GM19240 (cell line): ENCODE measurements around the gene EHD2.
"Not testable (repeated sequence)": the region's sequence is repeated elsewhere in the genome, so short reads cannot be mapped to it uniquely, and the experiment has no call there.

Experiments
- DNase-seq: peaks from one replicate; pipeline ENCODE4 v3.0.0; 2011; ENCODE audit warnings: low spot score; ENCODE audit not compliant: insufficient read length

EHD2 gene, protein sequence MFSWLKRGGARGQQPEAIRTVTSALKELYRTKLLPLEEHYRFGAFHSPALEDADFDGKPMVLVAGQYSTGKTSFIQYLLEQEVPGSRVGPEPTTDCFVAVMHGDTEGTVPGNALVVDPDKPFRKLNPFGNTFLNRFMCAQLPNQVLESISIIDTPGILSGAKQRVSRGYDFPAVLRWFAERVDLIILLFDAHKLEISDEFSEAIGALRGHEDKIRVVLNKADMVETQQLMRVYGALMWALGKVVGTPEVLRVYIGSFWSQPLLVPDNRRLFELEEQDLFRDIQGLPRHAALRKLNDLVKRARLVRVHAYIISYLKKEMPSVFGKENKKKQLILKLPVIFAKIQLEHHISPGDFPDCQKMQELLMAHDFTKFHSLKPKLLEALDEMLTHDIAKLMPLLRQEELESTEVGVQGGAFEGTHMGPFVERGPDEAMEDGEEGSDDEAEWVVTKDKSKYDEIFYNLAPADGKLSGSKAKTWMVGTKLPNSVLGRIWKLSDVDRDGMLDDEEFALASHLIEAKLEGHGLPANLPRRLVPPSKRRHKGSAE

GRCh38 chr19:47713046-47714021, at the start of gene EHD2:
Gene EHD2 (plus strand): TSS chr19:47713422. CDS start chr19:47716613, 3,191 bp downstream.
- no peak for DNase-seq

DNA sequence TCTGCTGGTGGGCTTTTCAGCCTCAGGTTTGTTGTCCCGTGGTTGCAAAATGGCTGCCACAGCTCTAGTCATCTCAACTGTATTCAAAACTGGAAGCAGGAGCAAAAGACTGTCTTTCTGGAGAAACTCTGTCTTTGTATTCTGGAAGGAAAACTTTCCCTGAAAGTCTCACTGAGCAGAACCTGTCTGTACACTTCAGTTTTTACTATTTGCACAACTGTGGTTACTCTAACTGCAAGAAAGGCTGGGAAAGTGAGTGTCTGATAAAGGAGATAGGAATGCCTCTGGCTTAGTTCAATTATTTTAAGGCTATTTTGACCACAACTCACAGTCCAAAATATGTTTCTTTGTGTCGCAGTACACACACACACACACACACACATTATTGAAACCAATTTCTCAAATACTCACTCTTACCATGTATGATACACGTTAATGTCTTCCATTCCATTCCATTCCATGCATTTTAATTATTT, 49.7 kb upstream of the EHD2 start:
- no peak for DNase-seq

- DNase-seq = no peak
These were observed 49.1 kb upstream of the EHD2 start for GRCh38 chr19:47663911-47664771.

DNA sequence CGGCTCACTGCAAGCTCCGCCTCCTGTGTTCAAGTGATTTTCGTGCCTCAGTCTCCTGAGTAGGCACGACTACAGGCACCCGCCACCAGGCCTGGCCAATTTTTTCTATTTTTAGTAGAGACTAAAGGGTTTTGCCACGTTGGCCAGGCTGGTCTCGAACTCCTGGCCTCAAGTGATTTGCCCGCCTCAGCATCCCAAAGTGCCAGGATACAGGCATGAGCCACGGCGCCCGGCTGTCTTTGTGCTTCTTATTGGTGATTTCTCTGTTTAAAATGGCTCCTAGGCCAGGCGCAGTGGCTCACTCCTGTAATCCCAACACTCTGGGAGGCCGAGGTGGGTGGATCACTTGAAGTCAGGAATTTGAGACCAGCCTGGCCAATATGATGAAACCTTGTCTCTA, 44.7 kb upstream of the EHD2 start:
- not testable (repeated sequence) for DNase-seq

GRCh38 chr19:47670736-47671135, 42.5 kb upstream of the EHD2 start:
- no peak for DNase-seq

GRCh38 chr19:47671499-47671898, 41.7 kb upstream of the EHD2 start:
- DNase-seq = no peak

DNA sequence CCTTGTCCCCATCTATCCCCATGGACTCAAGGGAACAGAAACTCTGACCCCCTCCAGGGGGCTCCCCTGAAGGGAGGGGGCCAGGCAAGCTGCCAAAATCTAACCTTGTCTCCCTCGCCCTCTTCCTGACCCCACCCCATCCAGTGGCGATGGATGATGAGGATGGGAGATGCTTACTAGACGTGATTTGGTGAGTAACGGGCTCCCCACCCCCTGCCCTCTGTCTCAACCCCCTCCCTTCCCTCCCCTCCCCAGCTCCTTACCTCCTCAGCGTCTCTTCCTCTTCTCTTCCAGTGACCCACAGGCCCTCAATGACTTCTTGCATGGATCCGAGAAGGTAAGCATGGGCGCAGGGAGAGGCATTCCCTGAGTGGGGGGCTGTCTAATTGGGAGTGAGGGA, 39.8 kb upstream of the EHD2 start:
- no peak for DNase-seq

DNA sequence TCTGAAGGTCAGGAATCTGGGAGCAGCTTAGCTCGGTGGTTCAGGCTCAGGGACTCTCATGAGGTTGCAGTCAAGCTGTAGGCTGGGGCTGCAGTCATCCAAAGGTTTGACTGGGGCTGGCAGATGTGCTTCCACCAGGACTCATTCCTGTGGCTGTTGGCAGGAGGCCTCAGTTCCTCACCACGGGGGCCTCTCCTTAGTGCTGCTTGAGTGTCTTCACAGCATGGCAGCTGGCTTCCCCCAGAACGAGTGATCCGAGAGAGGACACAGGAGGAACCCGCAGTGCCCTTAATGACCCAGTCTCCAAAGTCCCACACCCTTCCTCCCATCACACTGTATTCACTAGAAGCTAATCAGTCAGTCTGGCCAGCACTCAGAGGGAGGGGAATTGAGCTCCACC, 38.7 kb upstream of the EHD2 start:
- DNase-seq = no peak

- no peak for DNase-seq
These were observed 38.0 kb upstream of the EHD2 start for GRCh38 chr19:47675271-47675670.

GRCh38 chr19:47675859-47676258, 37.4 kb upstream of the EHD2 start:
- no peak for DNase-seq

DNA sequence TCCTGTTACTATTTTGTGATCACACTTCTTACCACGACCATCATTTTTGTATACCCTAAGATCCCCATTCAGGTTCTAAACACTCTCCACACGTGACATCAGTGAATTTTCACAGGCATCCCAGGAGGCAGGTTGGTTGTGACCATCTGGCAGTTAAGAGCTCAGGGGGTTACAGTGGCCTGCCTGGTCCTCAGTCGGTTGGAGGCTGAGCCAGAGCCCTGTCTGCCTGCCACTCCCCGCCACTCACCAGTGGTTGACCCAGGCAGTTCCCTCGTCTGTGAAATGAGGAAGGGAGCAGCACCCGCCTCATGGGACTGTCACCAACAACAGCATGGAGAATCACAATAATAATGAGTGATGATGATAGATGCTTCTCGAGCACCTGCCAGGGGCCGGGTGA, 36.4 kb upstream of the EHD2 start:
- DNase-seq = no peak

- DNase-seq = no peak
These were observed 33.8 kb upstream of the EHD2 start for GRCh38 chr19:47679251-47679900.

GRCh38 chr19:47679922-47680857, 33.0 kb upstream of the EHD2 start:
- no peak for DNase-seq

- DNase-seq = no peak
These were observed 32.3 kb upstream of the EHD2 start for GRCh38 chr19:47680858-47681332.

GRCh38 chr19:47681388-47681787, 31.8 kb upstream of the EHD2 start:
- DNase-seq = no peak

GRCh38 chr19:47681936-47682335, 31.3 kb upstream of the EHD2 start:
- no peak for DNase-seq

DNA sequence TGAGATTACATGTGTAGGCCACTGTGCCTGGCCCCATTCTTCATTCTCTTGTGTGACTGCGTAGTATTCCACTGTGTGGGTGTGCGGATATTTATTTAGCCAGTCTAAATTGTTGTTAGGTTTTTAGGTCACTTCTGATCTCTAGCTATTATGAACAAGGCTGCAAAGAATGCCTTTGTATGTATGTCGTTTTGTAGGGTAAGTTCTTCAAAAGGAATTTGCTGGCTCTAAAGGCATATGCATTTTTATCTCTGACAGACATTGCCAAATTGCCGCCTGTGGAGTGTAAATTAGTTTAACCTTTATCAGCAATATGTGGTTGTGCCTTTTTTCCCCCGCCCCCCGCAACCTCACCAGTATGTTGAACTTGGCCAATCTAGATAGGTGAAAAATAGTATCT, 30.3 kb upstream of the EHD2 start:
- no peak for DNase-seq

DNA sequence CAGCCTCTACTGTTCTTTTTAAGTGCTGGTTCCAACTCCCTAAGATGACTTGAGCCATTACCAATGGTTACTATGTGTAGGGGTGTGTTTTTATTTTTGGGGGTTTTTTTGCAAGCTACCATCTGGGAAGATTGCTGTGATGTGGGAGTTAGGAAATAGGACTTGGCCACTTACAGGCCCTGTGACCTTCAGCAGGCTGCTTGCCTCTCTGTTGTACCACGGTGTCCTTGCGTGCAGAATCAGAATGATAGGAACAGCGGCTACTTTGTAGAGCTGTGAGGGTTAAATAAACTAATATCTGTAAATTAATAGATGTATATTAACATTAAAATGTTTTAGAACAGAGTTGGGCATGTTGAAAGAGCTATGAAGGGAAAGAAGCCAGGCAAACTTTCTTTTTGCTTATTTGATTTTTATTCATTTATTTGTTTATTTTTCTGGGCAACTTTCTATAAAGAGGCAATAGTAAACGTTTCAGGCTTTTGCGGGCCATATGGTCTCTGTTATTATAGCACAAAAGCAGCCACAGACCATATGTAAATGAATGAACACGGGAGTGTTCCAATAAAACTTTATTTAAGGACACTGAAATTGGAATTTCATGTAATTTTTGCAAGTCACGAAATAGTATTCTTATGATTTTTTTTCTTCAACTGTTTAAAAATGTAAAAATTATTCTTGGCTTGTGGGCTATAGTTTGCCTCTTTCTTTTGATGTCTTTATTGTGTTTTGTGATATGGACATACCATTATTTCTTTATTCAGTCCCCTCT, 26.4 kb upstream of the EHD2 start:
- no peak for DNase-seq
